Measurements from ENCODE around the gene SBK3. TPM values are rescaled to one million over a fixed set of nuclear protein-coding genes. Genes with fewer than 3 reads are reported as not detected.

Gene SBK3
- total and polyA plus RNA-seq, 3 donors from 2014 or later = 0.34 to 0.81 (median 0.39) TPM

- Histone ChIP-seq H3K4me1 (no peaks in the 10 kb centered on the region), H3K9me3 (no peaks in the 10 kb centered on the region), H3K36me3 (ENCODE audit: low read depth, missing control alignments) (no peaks in the 10 kb centered on the region), H3K27me3 (no peaks in the 10 kb centered on the region), H3K27ac (no peak overlapping the region), H3K4me3 (no peak overlapping the region)
- no peak for DNase-seq
- 72 to 83% methylated on average over 5 of the region's 5 CpGs for WGBS, 2 donors
- TF ChIP-seq CTCF (IDR thresholded peaks at IDR 0.05) = no peak
- TF ChIP-seq POLR2A (IDR thresholded peaks at IDR 0.05) = no peak
- intact Hi-C loops (cut with DNase I; ENCODE audit: low total_unique reads) = no loop called here
Observed at GRCh38 chr19:55543567-55543966, 1.8 kb downstream of the SBK3 start.

GRCh38 chr19:55542292-55542855 is 3.0 kb downstream of the SBK3 start:
- Histone ChIP-seq H3K4me3 (no peak overlapping the region), H3K4me1 (no peaks in the 10 kb centered on the region), H3K27me3 (no peaks in the 10 kb centered on the region), H3K27ac (no peak overlapping the region), H3K9me3 (no peaks in the 10 kb centered on the region), H3K36me3 (ENCODE audit: low read depth, missing control alignments) (no peaks in the 10 kb centered on the region)
- intact Hi-C loops (cut with DNase I; ENCODE audit: low total_unique reads) = no loop called here
- DNase-seq = no peak
- WGBS, 2 donors = 90 to 92% methylated on average over 7 of the region's 7 CpGs
- TF ChIP-seq POLR2A (IDR thresholded peaks at IDR 0.05) (no peak), CTCF (IDR thresholded peaks at IDR 0.05) (no peak)

- no peaks in the 10 kb centered on the region for H3K27me3 ChIP-seq
- no peaks in the 10 kb centered on the region for H3K36me3 ChIP-seq (ENCODE audit: low read depth, missing control alignments)
- WGBS, 2 donors = 79 to 89% methylated on average over 11 to 19 of the region's 19 CpGs
- no peaks in the 10 kb centered on the region for H3K4me1 ChIP-seq
- intact Hi-C loops (cut with DNase I; ENCODE audit: low total_unique reads) = no loop called here
- H3K27ac ChIP-seq = no peak overlapping the region
- H3K9me3 ChIP-seq = no peaks in the 10 kb centered on the region
- DNase-seq = no peak
- H3K4me3 ChIP-seq = no peak overlapping the region
- TF ChIP-seq POLR2A (IDR thresholded peaks at IDR 0.05) = no peak
- no peak for TF ChIP-seq CTCF (IDR thresholded peaks at IDR 0.05)
Observed at GRCh38 chr19:55541091-55541490, 4.3 kb downstream of the SBK3 start.

GRCh38 chr19:55540619-55541018 is 4.7 kb downstream of the SBK3 start:
- DNase-seq = no peak
- TF ChIP-seq POLR2A (IDR thresholded peaks at IDR 0.05) = no peak
- TF ChIP-seq CTCF (IDR thresholded peaks at IDR 0.05) = no peak
- Histone ChIP-seq H3K4me1 (no peaks in the 10 kb centered on the region), H3K4me3 (no peak overlapping the region), H3K27me3 (no peaks in the 10 kb centered on the region), H3K36me3 (ENCODE audit: low read depth, missing control alignments) (no peaks in the 10 kb centered on the region), H3K9me3 (no peaks in the 10 kb centered on the region), H3K27ac (no peak overlapping the region)
- intact Hi-C loops (cut with DNase I; ENCODE audit: low total_unique reads) = no loop called here
- 46 to 49% methylated on average over 10 of the region's 10 CpGs for WGBS, 2 donors

Data from testis (tissue), 3 donors.